AG04449 (cell line): Measurements from ENCODE around the gene LRRC55.

Source experiments
- CTCF ChIA-PET: fragments of 350-600 bp; formaldehyde crosslinking; extraction: SDS; loops from one replicate; lab custom pipeline; 2021; ENCODE audit warnings: antibody characterized with exemption; lab: Yijun Ruan, JAX
- POLR2A ChIA-PET: fragments of 400-600, 350-600 bp; formaldehyde crosslinking; extraction: SDS; loops from one replicate; lab custom pipeline; 2020; ENCODE audit warnings: antibody characterized with exemption, inconsistent platforms; lab: Yijun Ruan, JAX
- DNase-seq: peaks from one replicate; pipeline ENCODE4 v3.0.0-alpha.2; 2010; ENCODE audit warnings: low read depth, low spot score
- H3K4me3 ChIP-seq: 2 replicates; pipeline ENCODE4 v1.5.1; 2011; ENCODE audit warnings: low read depth, mild to moderate bottlenecking, control low read depth, low read length
- TF ChIP-seq, protein P1 (sequence below): IDR thresholded peaks from one replicate; pipeline ENCODE4 v1.5.1; 2011; ENCODE audit warnings: mild to moderate bottlenecking, moderate library complexity, low read length, control low read depth, inconsistent platforms; ENCODE audit not compliant: insufficient read depth; ENCODE audit errors: missing control alignments

Gene LRRC55

GRCh38 chr11:57175478-57175877 is 6.3 kb upstream of the LRRC55 start:
- ChIA-PET CTCF (interaction anchor here (1.0 kb wide), 1 partner anchor 76 kb away, joined by 3 read pairs; no protein-coding TSS in a partner anchor), POLR2A (no interaction called here)
- TF ChIP-seq, protein P1, sequence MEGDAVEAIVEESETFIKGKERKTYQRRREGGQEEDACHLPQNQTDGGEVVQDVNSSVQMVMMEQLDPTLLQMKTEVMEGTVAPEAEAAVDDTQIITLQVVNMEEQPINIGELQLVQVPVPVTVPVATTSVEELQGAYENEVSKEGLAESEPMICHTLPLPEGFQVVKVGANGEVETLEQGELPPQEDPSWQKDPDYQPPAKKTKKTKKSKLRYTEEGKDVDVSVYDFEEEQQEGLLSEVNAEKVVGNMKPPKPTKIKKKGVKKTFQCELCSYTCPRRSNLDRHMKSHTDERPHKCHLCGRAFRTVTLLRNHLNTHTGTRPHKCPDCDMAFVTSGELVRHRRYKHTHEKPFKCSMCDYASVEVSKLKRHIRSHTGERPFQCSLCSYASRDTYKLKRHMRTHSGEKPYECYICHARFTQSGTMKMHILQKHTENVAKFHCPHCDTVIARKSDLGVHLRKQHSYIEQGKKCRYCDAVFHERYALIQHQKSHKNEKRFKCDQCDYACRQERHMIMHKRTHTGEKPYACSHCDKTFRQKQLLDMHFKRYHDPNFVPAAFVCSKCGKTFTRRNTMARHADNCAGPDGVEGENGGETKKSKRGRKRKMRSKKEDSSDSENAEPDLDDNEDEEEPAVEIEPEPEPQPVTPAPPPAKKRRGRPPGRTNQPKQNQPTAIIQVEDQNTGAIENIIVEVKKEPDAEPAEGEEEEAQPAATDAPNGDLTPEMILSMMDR = no peak
- no peak overlapping the region for H3K4me3 ChIP-seq
- DNase-seq = no peak

DNA sequence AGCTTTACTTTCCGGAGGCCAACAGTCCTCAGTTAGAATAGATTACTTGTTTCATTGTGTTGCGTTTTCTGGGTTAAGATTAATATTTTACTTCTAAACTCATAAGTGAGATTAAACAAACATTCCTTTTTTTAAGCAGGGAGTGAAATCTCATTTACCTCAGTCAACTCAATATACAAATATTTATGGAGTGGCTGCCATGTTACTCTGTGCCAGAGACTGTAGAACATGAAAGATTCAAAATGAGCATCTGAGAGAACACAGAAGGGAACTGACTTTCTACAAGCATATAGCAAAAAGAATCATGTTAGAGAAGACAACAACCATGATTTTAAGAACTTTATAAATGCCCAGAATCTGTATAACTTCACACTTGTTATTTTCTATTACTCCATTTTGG is 3.4 kb upstream of the LRRC55 start:
- TF ChIP-seq, protein P1 = no peak
- POLR2A ChIA-PET = no interaction called here
- CTCF ChIA-PET = interaction anchor here (1.1 kb wide), 1 partner anchor 71 kb away, joined by 5 read pairs; no protein-coding TSS in a partner anchor
- no peak for DNase-seq
- H3K4me3 ChIP-seq = no peak overlapping the region

- ChIA-PET CTCF (no interaction called here), POLR2A (no interaction called here)
- no peak for DNase-seq
- TF ChIP-seq, protein P1 = no peak
- H3K4me3 ChIP-seq = no peak overlapping the region
These were observed 2.1 kb upstream of the LRRC55 start for GRCh38 chr11:57179681-57180080.

- TF ChIP-seq, protein P1 = no peak
These were observed 1.6 kb upstream of the LRRC55 start for GRCh38 chr11:57180081-57180561.

DNA sequence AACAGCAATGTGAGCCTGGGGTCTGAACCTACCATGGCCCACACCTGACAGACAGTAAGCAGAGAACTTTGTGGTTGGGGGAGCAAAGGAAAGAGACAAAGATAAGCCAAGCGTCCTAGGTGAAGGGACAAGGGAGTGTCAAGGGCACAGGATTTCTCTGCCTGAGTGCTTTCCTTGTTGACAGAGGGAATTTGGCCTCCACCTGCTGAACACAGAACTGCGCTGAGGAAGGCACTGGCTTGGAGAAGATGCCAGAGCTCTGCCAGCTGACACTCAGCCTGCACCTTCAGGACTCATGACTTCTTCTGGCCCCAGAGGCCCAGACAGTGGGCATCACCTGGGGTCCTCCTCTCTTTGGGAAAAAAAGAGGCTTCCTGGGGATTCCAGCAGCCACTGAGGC is 789 bp upstream of the LRRC55 start:
- CTCF ChIA-PET = no interaction called here
- TF ChIP-seq, protein P1 = no peak
- DNase-seq = no peak
- POLR2A ChIA-PET = no interaction called here
- H3K4me3 ChIP-seq = no peak overlapping the region

More at GRCh38 chr11:57180081-57180561, 1.6 kb upstream of the LRRC55 start:
- POLR2A ChIA-PET = no interaction called here
- H3K4me3 ChIP-seq = no peak overlapping the region
- DNase-seq = no peak
- CTCF ChIA-PET = no interaction called here

GRCh38 chr11:57182896-57183295 is 1.1 kb downstream of the LRRC55 start:
- ChIA-PET POLR2A (no interaction called here), CTCF (interaction anchor here (1.0 to 3.1 kb wide), 2 partner anchors 22 to 67 kb away, joined by 4 to 13 read pairs; no protein-coding TSS in a partner anchor)
- TF ChIP-seq, protein P1 = no peak
- DNase-seq = no peak
- no peak overlapping the region for H3K4me3 ChIP-seq
